ENCODE data around the gene DLG2.
"Not testable (repeated sequence)": the region's sequence is repeated elsewhere in the genome, so short reads cannot be mapped to it uniquely, and the experiment has no call there.

DLG2 gene

DNA sequence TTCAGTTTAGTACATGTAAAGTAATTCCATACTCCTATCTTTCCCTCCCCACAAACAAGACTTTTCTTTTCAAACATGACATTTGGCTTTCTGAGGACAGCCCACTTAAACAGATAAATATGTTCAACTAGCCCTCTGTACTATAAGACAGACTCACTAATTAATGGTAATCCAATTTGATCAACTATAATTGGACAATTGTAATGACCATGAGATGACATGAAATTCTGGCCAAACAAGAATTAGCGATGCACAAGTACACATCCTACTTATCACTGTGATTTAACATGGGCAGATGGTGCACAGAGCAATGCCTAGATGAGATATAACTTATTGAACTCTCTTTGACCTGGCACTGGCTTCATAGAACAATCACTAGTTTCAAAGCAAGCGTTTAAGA is 1307.3 kb downstream of the DLG2 start:
- TF ChIP-seq, protein P1, sequence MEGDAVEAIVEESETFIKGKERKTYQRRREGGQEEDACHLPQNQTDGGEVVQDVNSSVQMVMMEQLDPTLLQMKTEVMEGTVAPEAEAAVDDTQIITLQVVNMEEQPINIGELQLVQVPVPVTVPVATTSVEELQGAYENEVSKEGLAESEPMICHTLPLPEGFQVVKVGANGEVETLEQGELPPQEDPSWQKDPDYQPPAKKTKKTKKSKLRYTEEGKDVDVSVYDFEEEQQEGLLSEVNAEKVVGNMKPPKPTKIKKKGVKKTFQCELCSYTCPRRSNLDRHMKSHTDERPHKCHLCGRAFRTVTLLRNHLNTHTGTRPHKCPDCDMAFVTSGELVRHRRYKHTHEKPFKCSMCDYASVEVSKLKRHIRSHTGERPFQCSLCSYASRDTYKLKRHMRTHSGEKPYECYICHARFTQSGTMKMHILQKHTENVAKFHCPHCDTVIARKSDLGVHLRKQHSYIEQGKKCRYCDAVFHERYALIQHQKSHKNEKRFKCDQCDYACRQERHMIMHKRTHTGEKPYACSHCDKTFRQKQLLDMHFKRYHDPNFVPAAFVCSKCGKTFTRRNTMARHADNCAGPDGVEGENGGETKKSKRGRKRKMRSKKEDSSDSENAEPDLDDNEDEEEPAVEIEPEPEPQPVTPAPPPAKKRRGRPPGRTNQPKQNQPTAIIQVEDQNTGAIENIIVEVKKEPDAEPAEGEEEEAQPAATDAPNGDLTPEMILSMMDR (IDR thresholded peaks at IDR 0.05; ENCODE audit: low read depth, low read length) = no peak
- DNase-seq (ENCODE audit: low read depth in 2 of 2) = no peak
- H3K4me3 ChIP-seq (replicated peaks in 1 of 2; ENCODE audit: low read depth in 2 of 2, low read length in 2 of 2) = no peak overlapping the region

DNA sequence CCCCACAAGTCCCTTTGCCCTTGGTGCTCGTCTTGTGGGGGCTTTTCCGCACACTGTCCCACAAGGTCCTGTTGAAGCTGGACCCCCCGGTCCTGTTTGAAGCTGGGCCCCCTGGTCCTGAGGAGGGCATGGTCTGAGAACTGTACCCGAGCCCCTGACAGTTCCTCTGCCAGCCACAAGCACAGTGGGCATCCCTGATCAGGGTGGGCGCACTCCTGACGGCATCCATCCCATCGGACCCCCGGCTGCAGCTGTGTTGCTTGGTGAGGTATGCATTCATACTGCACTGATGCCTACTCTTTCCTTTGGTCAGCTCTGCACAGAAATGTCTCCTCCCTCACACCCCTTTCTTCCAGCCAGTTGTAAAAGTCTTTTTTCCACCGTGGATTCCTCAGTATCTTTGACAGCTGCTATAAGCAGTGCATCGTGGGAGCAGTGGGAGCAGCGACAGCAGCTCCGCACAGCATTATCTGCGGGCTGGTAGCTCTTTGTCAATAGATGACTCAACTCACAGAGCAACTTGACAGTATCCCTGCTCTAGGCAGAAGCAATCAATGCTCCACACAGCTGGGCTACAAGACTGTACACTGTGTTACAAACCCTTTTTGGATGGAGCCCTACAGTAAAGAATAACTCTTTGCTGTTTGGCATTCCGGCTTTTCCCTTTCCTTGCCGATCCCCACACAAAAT is 1310.1 kb downstream of the DLG2 start:
- TF ChIP-seq, protein P1 (IDR thresholded peaks at IDR 0.05; ENCODE audit: low read depth, low read length) = no peak
- peak; percentile 31 to 72 for DNase-seq (ENCODE audit: low read depth in 2 of 2)
- peak overlapping the region in 1 of 2 donors; percentile 37 for H3K4me3 ChIP-seq (replicated peaks in 1 of 2; ENCODE audit: low read depth in 2 of 2, low read length in 2 of 2)

DNA sequence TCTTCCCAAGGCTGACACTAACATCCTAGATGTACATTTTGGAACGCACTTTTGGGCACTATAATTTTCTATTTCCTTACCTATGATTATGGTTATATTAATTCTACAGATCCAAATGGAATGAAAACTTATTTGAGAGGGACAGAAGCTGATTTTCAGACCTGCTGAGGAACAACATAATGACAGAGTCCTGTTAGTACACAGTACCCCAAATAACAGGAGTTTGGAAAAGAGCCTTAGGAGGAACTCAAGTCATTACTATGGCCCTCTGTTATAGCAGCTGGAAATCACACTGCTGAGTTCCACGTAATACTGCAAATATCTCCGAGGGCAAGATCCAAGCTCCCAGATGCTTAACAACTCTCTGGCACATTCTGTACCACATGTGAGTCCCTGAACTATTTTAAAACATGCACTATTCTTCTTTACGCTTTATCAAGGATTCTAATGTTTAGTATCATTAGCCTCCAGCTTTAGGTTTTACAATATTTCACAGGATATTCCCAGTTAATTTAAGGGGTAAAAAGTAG is 1313.2 kb downstream of the DLG2 start:
- TF ChIP-seq, protein P1 (IDR thresholded peaks at IDR 0.05; ENCODE audit: low read depth, low read length) = no peak

DNA sequence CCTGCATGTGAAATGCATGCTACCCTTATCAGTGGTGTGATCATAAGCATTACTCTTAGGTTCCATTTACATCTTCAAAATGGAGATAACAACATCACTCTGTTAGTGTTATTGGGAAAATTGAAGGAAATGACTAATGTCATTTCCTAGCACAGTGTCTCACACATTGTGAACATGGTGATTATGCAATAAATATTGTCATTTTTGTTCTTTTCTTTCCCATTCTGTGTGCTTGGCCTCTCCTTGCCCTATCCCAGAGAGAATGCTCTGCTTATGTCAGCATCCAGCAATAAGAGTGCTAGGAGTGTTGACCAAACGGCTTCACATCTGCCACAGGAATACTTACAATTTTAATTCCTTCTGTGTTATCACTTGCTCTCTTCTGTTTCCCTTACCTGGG is 1316.9 kb downstream of the DLG2 start:
- TF ChIP-seq, protein P1 (IDR thresholded peaks at IDR 0.05; ENCODE audit: low read depth, low read length) = no peak
- no peak overlapping the region for H3K4me3 ChIP-seq (replicated peaks in 1 of 2; ENCODE audit: low read depth in 2 of 2, low read length in 2 of 2)
- peak; percentile 5 to 67 for DNase-seq (ENCODE audit: low read depth in 2 of 2)

More for the DNA sequence above, 1313.2 kb downstream of the DLG2 start:
- DNase-seq (ENCODE audit: low read depth in 2 of 2) = peak in 1 of 2 donors; percentile 33
- H3K4me3 ChIP-seq (replicated peaks in 1 of 2; ENCODE audit: low read depth in 2 of 2, low read length in 2 of 2) = no peak overlapping the region

DNA sequence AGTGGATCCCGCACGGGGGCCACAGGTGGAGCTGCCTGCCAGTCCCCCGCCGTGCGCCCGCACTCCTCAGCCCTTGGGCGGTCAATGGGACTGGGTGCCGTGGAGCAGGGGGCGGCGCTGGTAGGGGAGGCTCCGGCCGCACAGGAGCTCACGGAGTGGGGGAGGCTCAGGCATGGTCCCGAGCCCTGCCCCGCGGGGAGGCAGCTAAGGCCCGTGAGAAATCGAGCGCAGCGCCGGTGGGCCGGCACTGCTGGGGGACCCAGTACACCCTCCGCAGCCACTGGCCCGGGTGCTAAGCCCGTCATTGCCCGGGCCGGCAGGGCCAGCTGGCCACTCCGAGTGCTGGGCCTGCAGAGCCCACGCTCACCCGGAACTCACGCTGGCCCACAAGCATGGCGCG is 1318.7 kb downstream of the DLG2 start:
- not testable (repeated sequence) for DNase-seq (ENCODE audit: low read depth in 2 of 2); H3K4me3 ChIP-seq (replicated peaks in 1 of 2; ENCODE audit: low read depth in 2 of 2, low read length in 2 of 2)

DNA sequence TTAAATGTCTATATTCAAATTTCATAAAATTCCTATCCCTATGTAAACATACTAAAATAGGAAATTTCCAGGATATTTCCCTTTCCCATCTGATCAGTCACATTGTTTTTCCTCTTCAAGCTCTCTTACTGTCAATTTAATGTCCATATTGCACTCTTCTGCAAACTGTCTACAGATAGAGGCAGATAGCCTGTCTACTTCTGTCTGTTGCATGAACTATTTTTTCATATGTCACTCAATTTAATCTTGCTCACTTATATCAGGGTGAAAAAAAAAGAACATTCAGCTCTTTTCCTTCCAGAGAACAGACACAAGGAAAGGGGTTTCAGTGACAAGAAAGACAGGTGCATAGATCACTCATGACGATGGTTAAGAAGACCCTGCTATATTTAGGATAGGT is 1327.1 kb downstream of the DLG2 start:
- DNase-seq (ENCODE audit: low read depth in 2 of 2) = no peak
- H3K4me3 ChIP-seq (replicated peaks in 1 of 2; ENCODE audit: low read depth in 2 of 2, low read length in 2 of 2) = no peak overlapping the region
- TF ChIP-seq, protein P1 (IDR thresholded peaks at IDR 0.05; ENCODE audit: low read depth, low read length) = no peak

DNA sequence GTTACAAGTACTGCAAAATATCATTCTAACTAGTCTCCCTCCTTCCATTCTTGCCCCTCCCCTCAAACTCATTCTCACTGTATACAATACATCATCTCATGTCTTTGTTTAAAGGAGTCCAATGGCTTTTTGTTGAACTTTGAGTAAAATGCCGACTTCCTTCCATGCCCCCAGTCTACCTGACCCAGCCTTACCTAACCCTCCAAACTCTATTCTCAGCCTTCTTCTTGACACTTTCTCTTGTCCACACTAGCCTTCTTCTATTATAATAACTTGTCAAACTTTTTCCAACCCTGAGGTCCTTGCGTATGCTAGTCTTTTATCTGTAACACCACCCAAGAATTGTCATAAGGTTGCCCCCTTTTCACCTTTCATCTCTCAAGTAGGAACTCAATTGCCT is 1329.6 kb downstream of the DLG2 start:
- TF ChIP-seq, protein P1 (IDR thresholded peaks at IDR 0.05; ENCODE audit: low read depth, low read length) = no peak
- DNase-seq (ENCODE audit: low read depth in 2 of 2) = no peak
- H3K4me3 ChIP-seq (replicated peaks in 1 of 2; ENCODE audit: low read depth in 2 of 2, low read length in 2 of 2) = no peak overlapping the region
